ENCODE measurements around the gene EXOSC10. TPM values are rescaled to one million over a fixed set of nuclear protein-coding genes. Genes with fewer than 3 reads are reported as not detected.
A peak's percentile ranks its signal among the peaks of the same experiment; 100 is the strongest.
"Not testable (repeated sequence)": the region's sequence is repeated elsewhere in the genome, so short reads cannot be mapped to it uniquely, and the experiment has no call there.

The EXOSC10 gene
- total RNA-seq, 1 donor = 50.1 TPM

DNA sequence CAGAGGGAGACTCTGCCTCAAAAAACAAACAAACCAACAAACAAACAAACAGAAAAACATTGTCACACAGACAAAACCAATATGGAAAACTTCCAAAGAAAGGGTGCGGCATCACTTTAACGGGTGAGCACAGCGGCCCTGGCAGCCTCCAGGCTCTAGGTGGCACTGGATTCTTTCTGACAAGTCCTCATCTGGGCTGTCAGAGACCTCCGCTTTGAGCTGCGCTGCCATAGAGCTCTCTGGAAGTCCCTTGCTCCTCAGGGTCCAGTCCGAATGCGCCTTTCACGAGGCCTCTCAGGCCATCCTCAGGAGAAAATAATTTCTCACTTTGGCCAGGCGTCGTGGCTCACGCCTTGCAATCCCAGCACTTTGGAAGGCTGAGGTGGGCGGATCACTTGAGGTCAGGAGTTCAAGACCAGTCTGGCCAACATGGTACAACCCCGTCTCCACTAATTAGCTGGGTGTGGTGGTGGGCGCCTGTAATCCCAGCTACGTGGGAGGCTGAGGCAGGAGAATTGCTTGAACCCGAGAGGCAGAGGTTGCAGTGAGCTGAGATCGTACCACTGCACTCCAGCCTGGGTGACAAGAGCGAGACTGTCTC lies 35.6 kb downstream of the EXOSC10 start:
- DNase-seq (ENCODE audit: low read depth in 2 of 3, low spot score in 2 of 3) = not testable (repeated sequence)

DNA sequence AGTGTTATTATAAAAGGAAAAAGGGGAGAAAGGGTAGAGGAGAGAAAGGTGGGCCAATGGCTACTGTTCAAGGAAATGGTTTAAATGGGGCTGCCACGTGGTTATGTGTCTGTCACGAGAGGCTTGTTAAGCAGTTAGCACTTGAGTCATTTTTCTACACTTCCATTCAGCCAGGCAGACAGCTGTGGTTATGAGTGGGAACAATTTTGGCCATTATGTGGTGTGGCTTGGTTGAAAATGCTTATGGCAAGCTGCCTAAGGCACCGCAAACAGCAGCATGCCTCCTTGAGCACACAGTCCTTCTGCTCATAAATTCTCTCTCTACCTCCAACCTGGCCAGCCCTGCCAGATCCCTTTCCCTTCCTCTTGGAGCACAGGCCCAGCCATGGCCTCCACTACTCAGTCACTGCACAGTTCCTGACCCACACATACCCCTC lies 36.7 kb downstream of the EXOSC10 start:
- no peak for DNase-seq (ENCODE audit: low read depth in 2 of 3, low spot score in 2 of 3)

DNA sequence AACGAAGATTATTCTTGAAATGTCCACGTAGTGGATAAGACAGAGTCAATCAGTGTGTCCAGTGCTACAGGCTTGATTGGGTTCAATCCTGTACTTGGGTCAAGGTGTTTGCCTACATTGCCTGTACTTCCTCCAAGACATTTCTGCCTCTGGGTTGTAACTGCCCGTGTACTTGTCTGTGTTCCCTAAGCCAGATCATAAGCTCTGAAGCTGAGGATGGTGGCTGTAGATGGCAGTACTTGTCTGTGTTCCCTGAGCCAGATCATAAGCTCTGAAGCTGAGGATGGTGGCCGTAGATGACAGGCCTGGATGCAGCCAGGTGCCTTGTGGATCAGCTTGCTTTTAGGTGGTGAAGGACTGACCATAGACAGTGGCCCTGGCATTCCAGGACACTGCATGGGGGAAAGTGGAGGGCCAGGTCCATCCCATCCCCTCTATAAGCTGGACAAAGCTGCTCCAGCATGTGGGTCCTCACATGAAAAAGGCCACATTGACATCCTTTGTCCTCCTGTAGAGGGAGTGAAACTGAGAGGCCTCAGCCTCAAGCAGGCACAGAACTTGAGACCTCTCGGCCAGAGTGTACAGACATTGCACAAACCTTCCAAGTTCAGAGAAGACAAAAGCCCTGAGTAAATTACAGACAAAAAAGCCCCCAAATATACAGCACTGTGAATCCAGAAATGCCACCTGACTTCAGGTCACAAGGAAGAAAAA lies 37.9 kb downstream of the EXOSC10 start:
- DNase-seq (ENCODE audit: low read depth in 2 of 3, low spot score in 2 of 3) = no peak

DNA sequence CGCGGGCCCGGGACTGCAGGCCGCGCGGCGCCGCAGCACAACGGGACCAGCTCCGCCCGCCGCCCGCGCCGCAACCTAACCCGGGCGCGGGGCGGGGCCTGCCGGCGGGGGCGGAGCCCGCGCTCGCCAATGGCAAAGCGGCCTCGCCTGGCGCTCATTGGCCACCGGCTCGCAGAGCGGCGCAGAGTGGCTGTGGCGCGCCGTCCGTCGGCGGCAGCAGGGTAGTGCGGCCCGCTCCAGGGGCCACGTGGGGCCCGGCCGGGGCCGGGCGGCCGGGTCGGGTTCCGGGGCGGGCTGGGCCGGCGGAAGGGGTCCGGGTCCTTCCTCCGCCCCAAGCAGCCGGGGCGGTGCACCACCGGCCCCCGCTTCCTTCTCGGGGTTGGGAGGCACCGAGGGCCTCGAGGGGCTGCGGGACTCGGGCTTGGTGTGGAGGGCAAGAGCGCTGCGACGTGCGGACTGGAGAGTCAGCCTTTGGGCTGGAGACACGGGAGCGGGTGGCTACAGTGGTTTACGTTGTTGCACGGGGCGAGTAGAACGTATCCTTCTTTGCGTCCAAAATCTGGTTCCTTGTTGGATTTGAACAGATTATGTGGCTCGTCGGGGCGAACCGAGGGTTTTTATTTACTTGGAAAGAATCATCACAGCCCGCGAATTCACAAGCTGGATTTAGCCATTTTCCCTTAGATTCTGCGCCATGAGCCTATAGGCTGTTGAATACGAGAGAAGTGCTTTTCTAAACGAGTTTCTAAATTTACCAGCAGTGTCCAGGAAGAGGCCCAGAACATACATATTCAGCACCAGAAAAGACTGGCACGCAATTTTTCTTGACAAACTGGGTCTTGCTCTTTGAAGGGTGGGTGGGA lies 39.5 kb downstream of the EXOSC10 start, which contains the start of gene SRM:
TSS of gene SRM (minus strand) at position 51 of the 863 bp plus-strand sequence. CDS start 75 bp downstream, outside the sequence.
- DNase-seq (ENCODE audit: low read depth in 2 of 3, low spot score in 2 of 3) = peak; percentile 74 to 92 (median 88)

DNA sequence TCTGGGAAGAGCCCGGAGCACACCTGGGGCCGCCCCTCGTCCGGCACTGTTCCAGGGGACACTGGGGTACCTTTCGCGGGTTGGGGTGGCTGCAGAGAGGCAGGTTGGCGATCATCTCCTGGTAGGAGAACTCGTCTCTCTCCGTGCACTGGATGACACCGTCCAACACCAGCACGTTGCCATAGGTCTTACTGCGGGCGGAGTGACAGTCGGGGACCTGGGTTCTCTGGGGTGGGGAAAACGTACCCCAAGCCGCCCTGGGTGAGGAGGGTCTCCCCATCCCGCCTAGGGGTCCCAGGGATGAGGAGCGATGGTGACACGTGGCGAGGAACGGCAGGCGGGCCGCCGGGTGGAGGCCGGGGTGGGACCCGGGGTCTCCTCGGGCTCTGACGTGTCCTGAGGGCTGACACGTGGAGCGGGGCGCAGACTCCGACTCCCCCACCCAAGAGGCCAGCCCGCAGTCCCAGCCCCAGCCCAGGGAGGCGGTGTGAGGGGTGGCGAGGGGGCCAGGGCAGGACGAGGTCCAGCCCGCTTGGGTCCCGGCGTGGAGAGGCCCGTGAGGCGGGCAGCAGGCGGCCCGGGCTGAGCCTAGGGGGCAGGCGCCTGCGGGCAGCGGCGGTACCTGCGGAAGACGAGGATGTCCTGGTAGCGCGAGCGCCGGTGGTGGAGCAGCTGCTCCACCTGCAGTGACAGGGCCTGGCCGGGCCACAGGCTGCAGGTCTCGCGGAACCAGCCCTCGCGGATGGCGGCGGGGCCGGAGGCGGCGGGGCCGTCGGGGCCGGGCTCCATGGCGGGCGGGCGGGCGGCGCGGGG lies 40.3 kb downstream of the EXOSC10 start:
- DNase-seq (ENCODE audit: low read depth in 2 of 3, low spot score in 2 of 3) = peak in 2 of 3 donors; percentile 29 to 38

DNA sequence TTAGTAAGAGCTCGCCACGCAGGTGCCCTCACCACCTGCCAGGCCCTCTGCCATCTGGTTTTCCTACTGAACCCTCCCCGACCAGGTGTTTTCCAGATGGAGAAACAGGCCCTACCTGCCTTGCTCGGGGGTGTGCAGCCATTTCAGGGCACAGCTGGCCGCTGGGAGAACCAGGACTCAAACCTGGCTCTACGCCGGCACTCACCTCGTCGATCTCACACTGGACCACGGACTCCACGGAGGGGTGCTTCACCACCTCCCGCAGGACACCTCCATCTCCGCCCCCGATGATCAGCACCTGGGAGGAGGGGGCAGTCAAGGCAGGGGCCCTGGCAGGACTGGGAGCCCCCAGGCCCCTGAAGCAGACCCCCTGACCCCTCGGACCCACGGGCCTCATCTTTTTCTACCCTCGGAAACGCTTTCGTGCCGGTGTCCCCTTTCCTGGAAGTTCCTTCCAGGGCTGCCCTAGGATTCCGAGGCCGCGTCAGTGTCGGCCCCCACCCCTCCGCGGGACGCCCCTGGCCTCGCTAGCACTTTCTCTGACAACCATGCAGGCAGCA lies 41.0 kb downstream of the EXOSC10 start:
- DNase-seq (ENCODE audit: low read depth in 2 of 3, low spot score in 2 of 3) = no peak

DNA sequence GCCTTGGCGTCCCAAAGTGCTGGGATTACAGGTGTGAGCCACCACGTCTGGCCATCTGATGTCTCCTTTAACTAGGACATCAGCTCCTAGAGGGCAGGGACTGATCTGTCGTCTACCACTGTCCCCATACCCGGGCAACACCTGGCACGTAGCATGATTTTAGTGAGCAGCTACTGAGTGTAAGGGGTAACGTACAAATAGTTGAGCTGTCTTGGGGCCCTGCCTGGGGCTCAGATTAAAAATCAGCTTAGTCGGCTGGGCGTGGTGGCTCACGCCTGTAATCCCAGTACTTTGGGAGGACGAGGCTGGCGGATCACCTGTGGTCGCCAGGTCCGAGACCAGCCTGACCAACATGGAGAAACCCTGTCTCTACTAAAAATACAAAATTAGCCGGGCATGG lies 41.6 kb downstream of the EXOSC10 start:
- no peak for DNase-seq (ENCODE audit: low read depth in 2 of 3, low spot score in 2 of 3)

DNA sequence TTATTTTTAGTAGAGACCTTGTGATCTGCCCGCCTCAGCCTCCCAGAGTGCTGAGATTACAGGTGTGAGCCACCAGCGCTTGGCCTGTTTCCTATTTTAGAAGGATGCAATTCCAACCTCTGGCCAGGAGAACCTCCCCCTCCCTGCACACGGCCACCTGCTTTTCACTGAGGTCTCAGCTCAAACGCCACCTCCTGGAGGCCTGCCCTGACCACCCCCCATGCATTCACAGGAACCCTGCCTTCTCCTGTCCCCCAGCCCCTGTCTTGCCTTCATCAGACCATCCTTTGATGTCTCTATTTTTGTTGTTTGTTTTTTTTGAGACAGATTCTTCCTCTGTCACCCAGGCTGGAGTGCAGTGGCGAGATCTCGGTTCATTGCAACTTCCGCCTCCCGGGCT lies 42.2 kb downstream of the EXOSC10 start:
- DNase-seq (ENCODE audit: low read depth in 2 of 3, low spot score in 2 of 3) = no peak

DNA sequence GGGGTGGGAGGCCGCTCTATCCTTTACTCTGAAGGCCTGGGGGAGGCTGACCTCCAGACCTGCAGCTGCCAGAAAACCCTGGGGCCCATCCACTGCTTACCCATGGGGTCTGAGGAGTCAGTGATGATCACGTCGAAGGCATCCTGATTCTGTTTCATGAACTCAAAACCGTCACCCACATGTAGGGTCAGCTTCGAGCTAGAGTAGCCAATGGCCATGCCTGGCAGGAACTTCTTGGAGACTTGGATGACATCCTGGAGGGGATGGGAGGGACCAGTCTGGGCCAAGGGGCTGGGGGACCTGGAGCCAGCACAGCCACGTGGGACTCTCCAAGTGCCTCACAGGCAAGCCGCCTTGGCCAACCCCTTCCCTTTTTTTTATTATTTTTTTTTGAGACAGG lies 43.2 kb downstream of the EXOSC10 start:
- no peak for DNase-seq (ENCODE audit: low read depth in 2 of 3, low spot score in 2 of 3)

DNA sequence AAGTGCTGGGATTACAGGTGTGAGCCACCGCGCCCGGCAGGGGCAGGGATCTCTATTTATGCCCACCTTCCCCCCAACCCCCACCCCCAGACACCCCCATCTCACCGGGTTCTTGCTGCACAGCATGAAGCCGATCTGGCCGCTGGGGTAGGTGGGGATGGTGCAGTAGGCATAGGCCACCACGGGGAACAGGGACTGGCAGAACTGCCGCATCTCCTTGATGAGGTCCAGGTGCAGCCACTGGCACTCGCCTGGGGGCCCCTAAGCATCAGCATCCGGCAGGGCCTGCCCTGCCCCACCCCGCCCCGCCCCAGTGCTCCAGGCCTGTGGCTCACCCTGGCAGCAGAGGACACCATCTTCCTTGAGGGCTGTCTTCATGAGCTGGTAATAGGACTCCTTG lies 44.0 kb downstream of the EXOSC10 start:
- no peak for DNase-seq (ENCODE audit: low read depth in 2 of 3, low spot score in 2 of 3)

DNA sequence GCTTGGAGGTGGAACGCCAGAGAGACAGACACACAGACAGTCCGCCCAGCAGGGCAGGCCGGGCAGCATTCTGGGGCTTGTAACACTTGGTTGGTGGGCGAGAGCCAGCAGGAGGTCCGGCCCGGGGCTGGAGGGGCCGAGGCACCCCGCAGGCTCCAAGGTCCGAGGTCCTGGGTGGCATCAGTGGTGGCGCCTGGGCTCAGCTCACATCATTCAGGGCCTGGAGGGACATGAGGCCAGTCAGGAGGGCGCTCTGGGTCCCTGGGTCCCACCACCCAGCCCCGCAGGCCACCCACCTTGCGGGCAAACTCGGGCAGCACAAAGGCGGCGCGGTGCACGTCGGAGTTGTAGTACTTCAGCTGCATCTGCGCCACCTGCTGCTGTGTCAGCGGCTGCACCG lies 45.0 kb downstream of the EXOSC10 start:
- no peak for DNase-seq (ENCODE audit: low read depth in 2 of 3, low spot score in 2 of 3)

DNA sequence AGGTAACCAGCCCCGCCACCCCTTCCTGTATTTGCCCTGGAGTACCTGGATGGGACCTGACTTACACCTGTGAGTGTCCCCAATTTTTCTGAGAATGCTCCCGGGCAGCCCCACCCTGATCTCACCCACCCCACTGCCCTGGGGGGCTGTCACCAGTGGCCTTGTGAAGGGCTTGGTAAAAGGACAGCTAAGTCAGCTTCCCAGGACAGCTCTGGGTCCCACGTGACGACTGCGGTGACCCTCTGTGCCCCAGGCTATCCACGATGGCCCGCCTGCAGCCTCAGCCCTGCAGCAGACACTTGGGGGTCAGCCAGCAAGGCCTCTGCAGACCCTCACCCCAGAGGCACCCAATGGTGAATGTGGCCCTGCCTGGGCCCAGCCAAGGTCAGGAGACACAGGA lies 45.5 kb downstream of the EXOSC10 start:
- DNase-seq (ENCODE audit: low read depth in 2 of 3, low spot score in 2 of 3) = no peak

DNA sequence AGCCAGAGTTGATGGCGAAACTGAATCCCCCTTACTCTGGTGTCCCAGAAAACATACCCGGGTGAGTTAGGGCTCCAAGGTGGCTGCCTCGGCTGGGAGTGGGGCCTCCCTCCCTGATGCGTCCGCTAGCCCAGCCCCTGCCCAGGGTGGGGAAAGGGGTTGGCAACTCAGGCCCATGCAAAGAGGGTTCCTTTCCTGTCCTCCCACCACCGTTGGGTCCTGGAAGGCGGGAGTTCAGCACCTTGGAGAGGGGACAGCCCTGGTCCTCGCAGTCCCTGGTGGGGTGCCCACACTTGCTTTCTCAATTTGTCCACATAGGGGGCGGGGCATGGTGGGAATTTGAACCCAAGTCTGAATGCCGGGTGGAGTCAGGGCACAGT lies 45.9 kb downstream of the EXOSC10 start:
- DNase-seq (ENCODE audit: low read depth in 2 of 3, low spot score in 2 of 3) = no peak

DNA sequence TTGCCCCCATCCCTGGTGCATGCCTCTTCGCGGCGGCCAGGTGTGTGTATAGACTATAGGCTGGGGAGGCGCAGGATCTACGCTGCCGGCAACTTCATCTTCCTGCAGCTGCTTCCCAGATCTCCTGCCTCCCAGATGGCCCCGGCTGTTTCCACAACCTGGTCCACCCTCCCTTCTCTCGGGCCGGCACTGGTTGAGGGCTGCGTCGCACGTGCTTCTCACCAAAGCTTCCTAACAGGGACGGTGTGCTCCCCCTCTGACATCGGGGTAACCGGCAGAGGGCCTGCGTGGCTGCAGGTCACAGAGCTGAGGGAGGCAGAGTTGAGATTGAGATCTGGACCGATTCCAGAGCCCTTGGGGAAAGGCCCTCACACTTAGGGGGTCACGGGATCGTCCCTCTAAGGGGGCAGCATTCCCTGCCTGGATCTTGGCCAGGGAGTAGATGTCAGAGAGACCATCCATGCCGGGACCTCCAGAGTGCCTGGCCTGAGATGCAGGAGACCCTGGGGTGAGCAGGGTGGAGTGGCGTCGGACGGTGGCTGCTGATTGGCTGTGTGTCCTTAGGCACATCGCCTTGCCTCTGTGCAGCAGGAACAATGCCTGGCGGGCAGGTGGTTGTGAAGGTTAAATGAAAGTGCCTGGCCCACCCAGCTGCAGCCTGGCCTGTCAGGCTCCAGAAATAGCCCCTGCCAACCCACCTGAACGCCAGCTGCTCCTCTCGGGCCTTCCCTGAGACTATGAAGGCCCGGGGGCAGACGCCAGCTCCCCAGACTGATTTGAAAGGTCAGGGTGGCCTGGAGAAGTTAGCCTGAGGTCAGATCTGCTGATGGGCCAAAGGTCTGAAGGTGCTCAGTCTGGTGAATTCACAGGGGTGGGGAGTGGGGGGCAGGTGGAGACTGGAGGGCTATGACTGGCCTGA lies 46.6 kb downstream of the EXOSC10 start:
- no peak for DNase-seq (ENCODE audit: low read depth in 2 of 3, low spot score in 2 of 3)

DNA sequence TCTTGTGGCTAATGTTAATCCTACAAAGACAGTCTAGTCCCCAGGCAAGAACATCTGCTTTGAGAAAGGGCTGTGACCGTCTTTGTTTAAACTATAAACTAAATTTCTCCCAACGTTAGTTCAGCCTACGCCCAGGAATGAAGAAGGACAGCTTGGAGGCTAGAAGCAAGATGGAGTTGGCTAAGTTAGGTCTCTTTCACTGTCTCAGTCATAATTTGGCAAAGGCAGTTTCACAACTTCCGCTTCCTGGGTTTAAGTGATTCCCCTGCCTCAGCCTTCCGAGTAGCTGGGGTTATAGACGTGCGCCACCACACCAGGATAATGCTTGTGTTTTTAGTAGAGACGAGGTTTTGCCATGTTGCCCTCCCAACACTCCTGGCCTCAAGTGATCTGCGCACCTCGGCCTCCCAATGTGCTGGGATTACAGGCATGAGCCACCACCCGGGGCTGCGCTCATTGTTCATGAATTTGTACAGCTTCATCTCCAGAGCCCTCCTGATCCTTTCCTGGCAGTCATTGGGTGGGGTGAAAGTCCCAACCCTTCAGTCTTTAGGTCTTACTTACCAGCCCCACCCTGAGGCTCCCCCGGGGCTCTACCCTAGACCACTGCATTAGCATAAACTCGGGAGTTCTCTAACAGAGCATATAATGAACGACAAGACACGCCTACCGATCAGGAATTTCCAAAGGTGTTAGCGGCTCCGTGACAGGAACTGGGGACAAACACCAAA lies 47.7 kb downstream of the EXOSC10 start:
- DNase-seq (ENCODE audit: low read depth in 2 of 3, low spot score in 2 of 3) = no peak

DNA sequence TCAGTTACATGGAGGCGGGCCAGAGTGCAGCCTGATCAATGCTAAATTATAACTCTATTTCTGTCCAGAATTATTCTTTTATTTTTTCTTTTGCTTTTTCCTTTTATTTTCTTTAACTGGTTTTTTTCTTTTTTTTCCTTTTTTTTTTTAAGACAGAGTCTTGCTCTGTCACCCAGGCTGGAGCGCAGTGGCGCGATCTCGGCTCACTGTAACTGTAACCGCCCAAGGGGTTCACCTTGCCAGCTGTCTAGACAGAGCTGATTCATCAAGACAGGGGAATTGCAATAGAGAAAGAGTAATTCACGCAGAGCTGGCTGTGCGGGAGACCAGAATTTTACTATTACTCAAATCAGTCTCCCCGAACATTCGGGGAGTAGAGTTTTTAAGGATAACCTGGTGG lies 48.5 kb downstream of the EXOSC10 start:
- DNase-seq (ENCODE audit: low read depth in 2 of 3, low spot score in 2 of 3) = not testable (repeated sequence)

DNA sequence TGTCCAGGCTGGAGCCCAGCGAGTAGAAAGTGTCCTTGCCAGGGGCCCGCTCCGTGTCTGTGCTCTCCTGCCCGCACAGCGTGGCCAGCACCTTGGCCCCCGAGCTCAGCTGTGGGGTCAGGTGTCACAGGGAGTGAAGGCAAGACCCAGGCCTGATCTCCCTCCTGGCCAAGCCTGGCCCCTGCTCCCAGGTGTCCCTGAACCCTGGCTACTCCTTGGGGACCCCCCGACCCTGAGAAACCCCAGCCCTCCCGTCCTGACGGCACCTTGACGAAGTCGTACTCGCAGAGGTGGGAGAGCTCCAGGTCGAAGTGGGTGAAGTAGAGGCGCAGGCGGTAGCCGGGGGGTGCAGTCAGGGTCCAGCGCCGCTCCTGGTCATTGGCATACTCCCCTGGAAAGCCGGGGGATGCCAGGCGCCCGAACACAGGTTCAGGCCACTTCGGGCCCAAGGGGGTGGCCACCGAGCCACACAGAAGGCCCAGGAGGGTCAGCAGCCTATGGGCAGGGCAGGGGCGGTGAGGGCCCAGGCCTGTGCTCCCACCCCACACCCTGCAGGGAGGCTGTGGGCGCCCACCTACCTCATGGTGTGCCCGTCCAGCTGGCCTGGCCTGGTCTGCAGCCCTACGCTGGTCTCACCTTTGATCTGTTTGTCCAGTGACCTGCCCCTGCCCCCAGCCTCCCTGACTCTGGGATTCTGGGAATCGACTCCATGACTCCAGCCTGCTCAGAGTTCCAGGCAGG lies 52.9 kb downstream of the EXOSC10 start, which contains the start of gene MASP2:
TSS of gene MASP2 (minus strand) at position 615 of the 741 bp plus-strand sequence. CDS start at position 583, 32 bp downstream.
- DNase-seq (ENCODE audit: low read depth in 2 of 3, low spot score in 2 of 3) = no peak

DNA sequence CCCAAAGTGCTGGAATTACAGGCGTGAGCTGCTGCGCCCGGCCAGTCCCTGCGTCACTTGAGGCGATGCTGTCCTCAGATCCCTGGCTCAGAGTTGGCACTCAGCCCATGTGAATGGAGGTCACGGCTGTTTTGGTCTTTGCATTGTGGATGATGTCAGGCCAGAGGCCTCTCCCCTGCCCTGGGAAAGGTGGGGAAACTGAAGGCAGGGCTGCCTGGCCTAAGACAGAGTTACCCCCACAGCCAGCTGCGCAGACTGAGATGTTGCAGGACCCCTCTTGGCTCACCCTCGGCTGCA lies 53.5 kb downstream of the EXOSC10 start:
- DNase-seq (ENCODE audit: low read depth in 2 of 3, low spot score in 2 of 3) = no peak

All from hematopoietic multipotent progenitor cell (in vitro differentiated cells).